ENCODE results near the gene TUBGCP6.

The TUBGCP6 gene

GRCh38 chr22:50253046-50253915, 8.5 kb upstream of the TUBGCP6 start:
- TF ChIP-seq GATA2 (IDR thresholded peaks at IDR 0.05; ENCODE audit: low read depth, low read length) (no peak), GATA3 (IDR thresholded peaks at IDR 0.05; ENCODE audit: low read depth, low read length) (no peak)

- no peak for TF ChIP-seq GATA3 (IDR thresholded peaks at IDR 0.05; ENCODE audit: low read depth, low read length)
- no peak for TF ChIP-seq GATA2 (IDR thresholded peaks at IDR 0.05; ENCODE audit: low read depth, low read length)
These were observed 7.5 kb upstream of the TUBGCP6 start for GRCh38 chr22:50252082-50253045.

GRCh38 chr22:50251477-50252081, 6.8 kb upstream of the TUBGCP6 start:
- no peak for TF ChIP-seq GATA2 (IDR thresholded peaks at IDR 0.05; ENCODE audit: low read depth, low read length)

- TF ChIP-seq GATA3 (IDR thresholded peaks at IDR 0.05; ENCODE audit: low read depth, low read length) = no peak
- TF ChIP-seq GATA2 (IDR thresholded peaks at IDR 0.05; ENCODE audit: low read depth, low read length) = no peak
These were observed 6.0 kb upstream of the TUBGCP6 start, which contains the start of gene HDAC10 for GRCh38 chr22:50250555-50251476. HDAC10 (minus strand) TSS chr22:50251265; CDS start chr22:50251032, 233 bp downstream.

GRCh38 chr22:50250249-50250554, 5.4 kb upstream of the TUBGCP6 start:
- TF ChIP-seq GATA3 (IDR thresholded peaks at IDR 0.05; ENCODE audit: low read depth, low read length) = no peak

- TF ChIP-seq GATA2 (IDR thresholded peaks at IDR 0.05; ENCODE audit: low read depth, low read length) (no peak), GATA3 (IDR thresholded peaks at IDR 0.05; ENCODE audit: low read depth, low read length) (no peak)
These were observed 4.8 kb upstream of the TUBGCP6 start for GRCh38 chr22:50249341-50250248.

GRCh38 chr22:50248196-50249081, 3.6 kb upstream of the TUBGCP6 start:
- TF ChIP-seq GATA3 (IDR thresholded peaks at IDR 0.05; ENCODE audit: low read depth, low read length) = no peak
- no peak for TF ChIP-seq GATA2 (IDR thresholded peaks at IDR 0.05; ENCODE audit: low read depth, low read length)

- TF ChIP-seq GATA3 (IDR thresholded peaks at IDR 0.05; ENCODE audit: low read depth, low read length) = no peak
- no peak for TF ChIP-seq GATA2 (IDR thresholded peaks at IDR 0.05; ENCODE audit: low read depth, low read length)
These were observed 2.9 kb upstream of the TUBGCP6 start for GRCh38 chr22:50247748-50248147.

GRCh38 chr22:50246242-50247175, 1.7 kb upstream of the TUBGCP6 start:
- TF ChIP-seq GATA3 (IDR thresholded peaks at IDR 0.05; ENCODE audit: low read depth, low read length) (no peak), GATA2 (IDR thresholded peaks at IDR 0.05; ENCODE audit: low read depth, low read length) (no peak)

- no peak for TF ChIP-seq GATA2 (IDR thresholded peaks at IDR 0.05; ENCODE audit: low read depth, low read length)
- TF ChIP-seq GATA3 (IDR thresholded peaks at IDR 0.05; ENCODE audit: low read depth, low read length) = no peak
These were observed 620 bp upstream of the TUBGCP6 start for GRCh38 chr22:50245214-50246072.
